ENCODE measurements around the gene LRRTM4.

GRCh38 chr2:77469106-77469505 is 53.1 kb downstream of the LRRTM4 start:
- TF ChIP-seq CTCF (IDR thresholded peaks at IDR 0.05; ENCODE audit: poor library complexity, severe bottlenecking) (no peak), POLR2AphosphoS5 (IDR thresholded peaks at IDR 0.05) (no peak), TAF1 (IDR thresholded peaks at IDR 0.05; ENCODE audit: low read depth) (no peak), RAD21 (conservative IDR thresholded peaks at IDR 0.05) (no peak), EZH2 (IDR thresholded peaks at IDR 0.05; ENCODE audit: borderline replicate concordance, insufficient read depth, low read length, poor library complexity, severe bottlenecking) (no peak), MXI1 (conservative IDR thresholded peaks at IDR 0.05; ENCODE audit: poor library complexity, severe bottlenecking) (no peak)
